HG03439 (cell line): ENCODE measurements around the gene HECTD1.
"Not testable (repeated sequence)": the region's sequence is repeated elsewhere in the genome, so short reads cannot be mapped to it uniquely, and the experiment has no call there.

Experiments used
- ATAC-seq: cut with Tn5 transposase; IDR thresholded peaks from one replicate; pipeline ENCODE4 v1.9.1; 2021; ENCODE audit warnings: mild to moderate bottlenecking, moderate library complexity; ENCODE audit not compliant: unreplicated experiment

Gene HECTD1

DNA sequence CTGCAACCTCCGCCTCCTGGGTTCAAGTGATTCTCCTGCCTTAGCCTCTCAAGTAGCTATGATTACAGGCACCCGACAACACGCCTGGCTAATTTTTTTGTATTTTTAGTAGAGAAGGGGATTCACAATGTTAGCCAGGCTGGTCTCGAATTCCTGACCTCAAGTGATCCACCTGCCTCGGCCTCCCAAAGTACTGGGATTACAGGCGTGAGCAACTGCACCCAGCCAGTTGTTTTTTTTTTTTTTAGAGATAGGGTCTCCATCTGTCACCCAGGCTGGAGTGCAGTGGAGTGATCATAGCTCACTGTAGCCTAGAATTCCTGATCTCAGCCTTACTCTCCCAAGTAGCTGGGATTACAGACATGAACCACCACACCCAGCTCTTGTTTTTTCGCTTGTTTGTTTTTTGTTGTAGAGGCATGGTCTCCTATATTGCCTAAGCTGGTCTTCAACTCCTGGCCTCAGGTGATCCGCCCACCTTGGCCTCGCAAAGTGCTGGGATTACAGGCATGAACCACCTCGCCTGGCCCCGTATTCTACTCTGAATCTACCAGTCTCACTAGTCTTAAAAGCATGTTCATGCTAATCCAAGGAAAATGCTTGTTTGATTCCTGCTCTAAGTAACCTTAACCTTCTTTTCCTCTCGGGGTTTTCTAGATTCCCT is 149.8 kb downstream of the HECTD1 start:
- no peak for ATAC-seq

DNA sequence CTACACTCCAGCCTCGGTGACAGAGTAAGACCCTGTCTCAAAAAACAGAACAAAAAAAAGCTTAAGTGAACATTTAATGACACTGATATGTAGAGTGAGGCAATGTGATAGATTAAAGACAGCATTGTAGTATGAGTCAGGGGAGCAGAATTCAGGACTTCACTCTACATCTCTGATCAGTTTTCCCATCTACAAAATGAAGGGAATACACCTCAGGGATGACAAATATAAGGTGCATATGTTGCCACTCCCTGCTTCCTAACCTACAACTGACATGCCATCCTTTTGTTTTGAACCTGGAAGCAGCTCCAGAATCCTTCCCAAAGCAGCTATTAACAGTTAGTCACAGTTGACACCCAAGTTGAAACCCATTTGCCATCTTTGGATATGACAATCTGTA is 150.6 kb downstream of the HECTD1 start:
- ATAC-seq: no peak

DNA sequence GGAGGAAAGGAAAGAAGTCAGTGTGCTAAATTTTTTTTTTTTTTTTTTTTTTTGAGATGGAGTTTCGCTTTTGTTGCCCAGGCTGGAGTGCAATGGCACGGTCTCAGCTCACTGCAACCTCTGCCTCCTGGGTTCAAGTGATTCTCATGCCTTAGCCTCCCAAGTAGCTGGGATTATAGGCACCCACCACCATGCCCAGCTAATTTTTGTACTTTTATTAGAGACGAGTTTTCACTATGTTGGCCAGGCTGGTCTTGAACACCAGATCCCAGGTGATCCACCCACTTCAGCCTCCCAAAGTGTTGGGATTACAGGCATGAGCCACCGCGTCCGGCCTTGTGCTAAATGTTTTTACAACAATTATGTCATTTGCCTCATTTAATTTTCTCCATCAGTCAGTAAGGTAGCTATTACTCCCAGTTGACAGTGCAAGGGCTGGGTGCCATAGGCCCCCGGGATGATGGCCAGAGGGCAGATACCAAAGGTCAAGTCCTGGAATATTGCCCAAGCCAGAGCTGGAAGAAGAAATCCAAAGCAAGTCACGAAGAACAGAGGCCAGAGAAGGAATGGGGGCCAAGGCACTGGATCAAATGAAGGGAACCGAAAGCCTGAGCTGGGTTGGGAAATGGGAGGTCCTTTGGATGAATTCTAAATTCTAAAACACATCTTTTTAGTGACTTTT is 154.5 kb downstream of the HECTD1 start:
- not testable (repeated sequence) for ATAC-seq

DNA sequence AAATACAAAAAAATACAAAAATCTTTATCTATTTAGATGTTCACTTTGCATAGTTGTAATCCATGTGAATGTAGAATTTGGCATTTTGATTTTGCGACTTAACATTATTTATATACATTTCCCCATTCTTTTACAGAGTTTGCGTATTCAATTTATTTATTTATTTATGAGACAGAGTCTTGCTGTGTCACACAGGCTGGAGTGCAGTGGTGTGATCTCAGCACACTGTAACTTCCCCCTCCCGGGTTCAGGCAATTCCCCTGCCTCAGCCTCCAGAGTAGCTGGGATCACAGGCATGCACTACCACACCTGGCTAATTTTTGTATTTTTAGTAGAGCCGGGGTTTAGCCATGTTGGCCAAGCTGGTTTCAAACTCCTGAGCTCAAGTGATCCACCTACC is 156.1 kb downstream of the HECTD1 start:
- no peak for ATAC-seq

DNA sequence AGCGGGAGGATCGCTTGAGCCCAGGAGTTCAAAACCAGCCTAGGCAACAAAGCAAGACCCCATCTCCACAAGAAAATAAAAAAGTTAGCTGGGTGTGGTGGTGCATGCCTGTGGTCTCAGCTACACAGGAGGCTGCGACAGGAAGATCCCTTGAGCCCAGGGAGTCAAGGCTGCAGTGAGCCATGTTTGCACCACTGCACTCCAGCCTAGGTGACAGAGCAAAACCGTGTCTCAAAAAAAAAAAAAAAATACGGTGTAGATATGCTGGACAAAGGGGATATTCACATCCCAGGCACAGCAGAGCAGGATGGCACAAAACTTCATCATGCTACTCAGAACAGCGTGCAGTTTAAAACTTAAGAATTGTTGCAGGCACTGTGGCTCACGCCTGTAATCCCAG is 156.6 kb downstream of the HECTD1 start:
- no peak for ATAC-seq
